HG03060 (cell line): Measurements from ENCODE around the gene PLCL2.

Source experiments
- ATAC-seq: cut with Tn5 transposase; IDR thresholded peaks from one replicate; pipeline ENCODE4 v1.9.1; 2021; ENCODE audit warnings: low read depth, moderate number of reproducible peaks; ENCODE audit not compliant: unreplicated experiment

Gene PLCL2

GRCh38 chr3:16864610-16865313 is 20.0 kb upstream of the PLCL2 start:
- no peak for ATAC-seq

GRCh38 chr3:16865335-16865734 is 19.4 kb upstream of the PLCL2 start:
- ATAC-seq: no peak

- no peak for ATAC-seq
Measured at GRCh38 chr3:16866571-16866970, 18.2 kb upstream of the PLCL2 start.

GRCh38 chr3:16868513-16868912 is 16.2 kb upstream of the PLCL2 start:
- ATAC-seq: no peak

GRCh38 chr3:16869261-16870005 is 15.3 kb upstream of the PLCL2 start:
- no peak for ATAC-seq

- no peak for ATAC-seq
Measured at GRCh38 chr3:16871915-16872842, 12.6 kb upstream of the PLCL2 start.

- ATAC-seq: no peak
Measured at GRCh38 chr3:16873872-16874271, 10.9 kb upstream of the PLCL2 start.

GRCh38 chr3:16875876-16876550 is 8.7 kb upstream of the PLCL2 start:
- no peak for ATAC-seq

GRCh38 chr3:16877505-16877904 is 7.2 kb upstream of the PLCL2 start:
- ATAC-seq: no peak

- no peak for ATAC-seq
Measured at GRCh38 chr3:16877911-16878310, 6.8 kb upstream of the PLCL2 start.

- no peak for ATAC-seq
Measured at GRCh38 chr3:16881896-16882630, 2.7 kb upstream of the PLCL2 start.

GRCh38 chr3:16883057-16883722 is 1.6 kb upstream of the PLCL2 start:
- ATAC-seq: no peak

GRCh38 chr3:16883723-16884083 is 1.1 kb upstream of the PLCL2 start:
- ATAC-seq: no peak

GRCh38 chr3:16884084-16884747 is 539 bp upstream of the PLCL2 start:
- ATAC-seq: no peak

- ATAC-seq: no peak
Measured at GRCh38 chr3:16885593-16886302, 993 bp downstream of the PLCL2 start.

GRCh38 chr3:16886303-16886683 is 1.5 kb downstream of the PLCL2 start:
- ATAC-seq: no peak

GRCh38 chr3:16887130-16887529 is 2.4 kb downstream of the PLCL2 start:
- ATAC-seq: no peak

GRCh38 chr3:16888356-16888755 is 3.6 kb downstream of the PLCL2 start:
- no peak for ATAC-seq
